Activated CD4-positive, CD25-positive, alpha-beta regulatory T cell treated with anti-CD3 and anti-CD28 coated beads, Interleukin-2, amount 50 U/mL, for 16 hours (primary cell): Measurements from ENCODE around the gene NAB2.

Experiments
- DNase-seq: peaks from one replicate; pipeline ENCODE4 v3.0.0-alpha.2; 2020; ENCODE audit warnings: low read depth, low spot score

The NAB2 gene

GRCh38 chr12:57094208-57095160 lies 5.6 kb downstream of the NAB2 start:
- DNase-seq, result no peak

DNA sequence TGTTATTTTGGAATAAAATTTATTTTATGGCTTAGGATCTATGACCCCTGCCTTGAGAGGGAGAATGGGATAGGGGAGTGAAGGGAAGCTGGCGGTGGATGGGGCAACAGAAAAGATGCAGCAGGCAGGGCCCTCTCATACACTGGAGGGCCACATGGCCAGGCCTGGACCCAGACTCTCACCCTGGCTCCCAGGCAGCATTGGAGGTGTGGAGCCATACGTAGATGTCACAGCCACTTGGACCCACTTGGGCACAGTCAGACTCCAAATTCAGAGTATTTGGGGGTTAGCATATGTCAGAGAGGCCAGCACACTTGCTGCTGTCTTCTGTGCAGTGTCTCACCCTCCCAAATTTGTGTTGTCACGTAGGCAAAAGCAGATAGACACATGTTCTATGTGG lies 6.5 kb downstream of the NAB2 start:
- DNase-seq, result no peak

DNA sequence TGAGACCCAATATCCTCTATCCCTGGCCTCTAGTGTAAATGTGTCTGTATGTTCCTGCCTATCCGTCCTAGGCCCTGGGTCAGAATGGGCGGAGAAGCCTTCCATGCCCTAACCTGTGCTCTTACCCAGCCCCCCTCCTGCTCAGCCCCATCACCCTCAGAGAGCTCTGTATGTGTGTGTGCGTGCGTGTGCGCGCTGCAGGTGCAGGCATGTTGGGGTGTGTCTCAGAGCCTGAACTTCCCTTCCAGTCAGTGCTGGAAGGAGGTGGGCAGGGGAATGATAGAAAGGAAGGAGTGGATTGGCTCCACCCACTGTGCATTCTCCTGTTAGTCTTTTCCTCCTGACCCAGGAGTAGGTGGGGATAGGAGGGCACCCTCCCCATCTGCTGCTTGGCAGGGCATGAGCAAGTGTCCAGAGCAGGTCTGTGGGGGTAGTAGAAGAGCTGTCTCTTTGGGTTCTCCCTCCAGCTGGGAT lies 7.2 kb downstream of the NAB2 start:
- DNase-seq, result no peak

- DNase-seq, result no peak
Measured at GRCh38 chr12:57096748-57097553, 8.0 kb downstream of the NAB2 start.

GRCh38 chr12:57097554-57097835 lies 8.6 kb downstream of the NAB2 start:
- DNase-seq, result no peak

- DNase-seq, result no peak
Measured at GRCh38 chr12:57098546-57098945, 9.6 kb downstream of the NAB2 start.

- no peak for DNase-seq
Measured at GRCh38 chr12:57099047-57099714, 10.3 kb downstream of the NAB2 start.

DNA sequence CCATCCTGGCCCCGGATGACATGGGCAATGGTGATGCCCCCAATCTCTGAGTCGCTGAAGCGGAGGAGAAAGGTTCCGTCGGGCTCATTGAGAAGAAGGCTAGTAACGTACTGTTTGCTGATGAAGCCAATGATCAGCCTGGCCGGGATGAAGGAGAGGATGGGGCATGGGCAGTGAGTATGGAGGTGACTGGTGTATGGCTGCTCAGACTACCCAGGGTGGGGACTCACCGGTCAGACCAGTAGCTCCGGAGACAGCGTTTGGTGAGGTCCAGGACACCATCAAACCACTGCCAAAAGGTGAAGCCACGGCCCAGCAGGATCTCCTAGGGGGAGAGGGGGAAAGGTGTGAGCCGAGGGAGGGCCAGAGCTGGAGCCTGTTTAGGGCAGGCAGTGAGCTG lies 10.9 kb downstream of the NAB2 start:
- DNase-seq, result no peak

- no peak for DNase-seq
Measured at GRCh38 chr12:57101892-57102695, 13.2 kb downstream of the NAB2 start.

DNA sequence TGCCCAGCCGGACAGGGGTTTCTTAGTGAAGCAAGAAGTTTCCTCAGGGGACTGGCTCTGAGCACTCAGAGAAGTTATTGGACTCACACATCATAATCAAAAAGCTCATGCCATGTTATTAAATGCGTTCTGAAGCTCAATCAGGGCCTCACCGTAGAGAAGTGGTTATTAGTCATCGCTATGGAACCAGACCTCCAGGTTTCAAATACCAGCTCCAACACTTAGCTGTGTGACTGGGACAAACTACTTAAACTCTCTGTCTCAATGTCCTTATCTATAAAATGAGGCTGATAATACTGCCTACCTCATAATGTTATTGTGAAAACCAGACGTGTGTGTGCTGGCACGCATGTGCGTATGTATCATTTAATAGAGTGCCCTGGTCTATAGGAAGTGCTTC lies 14.9 kb downstream of the NAB2 start:
- DNase-seq, result no peak

- DNase-seq, result no peak
Measured at GRCh38 chr12:57104292-57104910, 15.5 kb downstream of the NAB2 start.

GRCh38 chr12:57105011-57105753 lies 16.3 kb downstream of the NAB2 start:
- DNase-seq, result no peak

GRCh38 chr12:57106021-57106708 lies 17.3 kb downstream of the NAB2 start:
- DNase-seq, result no peak

GRCh38 chr12:57107456-57108155 lies 18.7 kb downstream of the NAB2 start:
- DNase-seq, result no peak

DNA sequence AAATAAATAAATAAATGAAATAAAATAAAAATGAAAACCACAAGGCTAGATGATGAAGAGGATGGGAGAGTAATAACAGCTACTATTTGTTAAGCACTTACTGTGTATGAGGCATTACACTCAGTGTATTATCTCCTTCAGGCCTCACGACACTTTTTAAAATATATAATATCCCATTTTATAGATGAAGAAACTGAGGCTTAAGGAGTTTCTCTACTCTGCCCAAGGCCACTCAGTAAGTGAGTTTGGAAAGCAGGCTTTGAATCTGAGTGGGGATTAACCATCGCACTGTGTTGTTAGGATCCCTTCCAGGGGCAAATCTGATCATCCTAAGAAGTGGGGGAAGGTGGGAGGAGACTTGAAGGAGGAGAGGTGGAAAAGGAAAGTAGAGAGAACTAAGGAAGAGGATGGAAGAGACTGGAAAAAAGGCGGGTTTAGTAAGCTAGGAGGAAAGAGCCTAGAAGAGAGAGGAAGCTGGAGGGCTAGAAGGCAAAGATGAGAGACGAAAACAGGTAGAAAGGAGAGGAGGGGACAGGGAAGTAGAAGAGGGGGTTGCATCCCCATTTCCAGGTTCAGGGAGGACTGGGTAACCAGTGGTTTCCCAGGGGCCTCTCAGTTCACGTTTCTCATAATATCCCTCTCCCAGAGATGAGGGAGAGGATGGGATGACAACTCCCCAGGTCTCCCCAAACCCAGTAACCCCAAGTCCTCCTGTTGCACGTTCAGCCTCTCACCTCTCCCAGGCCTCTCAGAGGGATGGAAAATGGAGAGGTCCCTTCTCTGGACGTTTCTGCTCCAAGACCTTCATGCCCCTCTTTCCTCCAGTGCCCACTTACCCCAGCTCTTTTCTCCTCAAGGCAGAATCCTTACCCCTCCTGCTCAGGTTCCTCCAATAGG lies 20.5 kb downstream of the NAB2 start:
- DNase-seq, result no peak

DNA sequence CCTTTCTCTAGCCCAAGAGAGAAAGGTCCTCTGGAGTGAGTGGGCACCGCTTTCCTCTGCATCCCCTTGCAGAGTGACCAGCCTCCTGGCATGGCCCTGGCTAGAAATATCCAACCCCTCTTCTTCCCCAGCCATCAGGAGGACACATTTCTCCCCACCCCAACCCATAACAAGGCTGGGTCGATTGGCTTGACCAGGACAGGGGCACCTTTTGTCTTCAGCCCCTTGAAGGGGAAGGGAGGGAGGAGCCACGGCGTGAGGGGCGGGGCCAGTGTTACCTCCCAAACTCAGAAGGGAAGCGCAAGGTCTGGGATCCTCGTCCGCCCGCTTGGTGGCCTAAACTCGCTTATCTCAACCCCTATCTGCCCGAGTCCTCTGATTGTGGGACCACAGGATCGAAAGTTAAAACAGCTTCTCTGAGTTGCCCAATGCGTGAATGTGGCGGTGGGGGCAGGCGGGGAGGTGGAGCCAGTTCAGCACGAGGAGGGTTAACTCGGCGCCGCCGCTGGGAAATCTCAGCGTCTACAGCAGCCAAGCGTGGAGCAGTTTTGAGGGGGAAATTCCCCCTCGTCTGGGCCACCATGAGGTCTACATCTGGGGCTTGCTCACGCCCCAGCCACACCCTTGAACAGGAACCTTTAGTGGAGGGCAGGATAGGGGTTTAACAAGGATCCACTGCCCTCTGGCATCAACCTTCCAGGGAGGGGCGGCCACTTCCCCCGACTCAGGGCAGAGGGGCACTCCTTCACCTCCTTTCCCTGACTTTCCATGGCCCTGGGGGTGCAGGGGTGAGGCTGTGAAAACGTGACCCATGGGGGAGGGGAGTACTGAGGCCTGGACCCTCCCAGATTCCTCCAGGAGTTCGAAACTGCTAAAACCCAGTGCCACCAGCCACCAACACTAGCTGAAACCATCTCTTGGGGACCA lies 21.5 kb downstream of the NAB2 start:
- no peak for DNase-seq
